KG1 (cell line): ENCODE results near the gene TRIM65.
"Not testable (repeated sequence)": the region's sequence is repeated elsewhere in the genome, so short reads cannot be mapped to it uniquely, and the experiment has no call there.

Source experiments
- DNase-seq: peaks from one replicate; lab custom pipeline; 2025; lab: John Stamatoyannopoulos, UW

TRIM65 gene

DNA sequence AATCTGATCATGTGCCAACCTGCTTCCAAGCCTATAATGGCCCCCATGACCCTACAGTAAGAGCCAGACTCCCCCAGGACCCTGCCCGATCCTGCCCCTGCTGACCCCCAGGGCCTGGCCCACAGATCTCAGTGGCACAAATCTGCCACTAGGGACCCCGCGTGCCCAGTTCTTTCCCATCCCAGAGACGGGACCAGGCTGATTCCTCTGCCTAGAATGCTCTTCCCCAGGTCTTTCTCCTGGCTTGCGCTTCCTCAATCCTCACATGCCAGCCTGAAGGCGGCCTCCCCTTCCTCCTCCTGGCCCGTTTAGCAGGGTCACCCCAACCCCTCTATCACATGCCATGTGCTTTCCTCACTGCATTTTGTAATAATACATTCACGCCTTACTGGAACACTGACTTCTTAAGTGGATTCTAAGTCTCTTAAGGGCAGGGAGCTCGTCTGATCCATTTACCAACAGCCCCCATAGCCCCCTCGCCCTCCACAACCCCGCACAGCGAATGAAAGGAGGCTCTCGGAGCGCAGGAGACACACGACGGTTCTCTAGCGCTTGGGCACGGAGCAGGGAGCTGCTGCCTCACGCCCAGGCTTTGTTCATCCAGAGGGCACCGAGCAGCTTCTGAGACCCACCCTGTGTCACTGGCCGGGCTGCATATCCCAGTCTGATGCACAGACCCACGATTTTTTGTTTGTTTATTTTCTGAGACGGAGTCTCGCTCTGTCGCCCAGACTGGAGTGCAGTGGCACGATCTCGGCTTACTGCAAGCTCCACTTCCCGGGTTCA lies 1.2 kb downstream of the TRIM65 start:
- DNase-seq: no peak

DNA sequence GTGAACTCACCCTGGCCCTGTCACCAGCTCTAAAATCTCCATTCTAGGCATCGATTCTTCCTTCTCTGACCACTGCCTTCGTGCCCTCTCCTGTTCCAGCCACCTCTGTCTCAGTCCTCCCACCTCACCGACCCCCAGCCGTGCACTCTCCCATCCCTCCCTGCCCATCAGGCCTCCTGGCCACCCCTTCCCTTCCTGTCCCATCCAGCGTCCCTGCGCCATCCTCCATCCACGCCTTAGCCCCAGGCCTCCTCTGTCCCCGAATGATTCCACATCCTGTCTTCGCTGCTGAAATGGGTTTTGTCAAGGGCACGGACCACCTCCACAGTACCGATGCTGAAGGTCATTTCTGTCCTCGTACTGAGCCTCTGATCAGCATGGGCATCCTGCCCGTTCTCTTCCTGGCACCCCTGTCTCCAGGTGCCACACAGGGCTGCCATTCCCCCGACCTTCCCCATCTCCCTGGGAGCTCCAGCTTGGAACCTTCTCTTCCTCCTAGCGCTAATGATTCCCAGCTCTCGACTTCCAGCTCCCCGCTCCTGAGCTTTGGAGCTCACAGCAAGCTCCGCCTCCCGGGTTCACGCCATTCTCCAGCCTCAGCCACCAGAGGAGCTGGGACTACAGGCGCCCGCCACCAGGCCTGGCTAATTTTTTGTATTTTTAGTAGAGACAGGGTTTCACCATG lies 2.6 kb downstream of the TRIM65 start:
- DNase-seq: no peak

DNA sequence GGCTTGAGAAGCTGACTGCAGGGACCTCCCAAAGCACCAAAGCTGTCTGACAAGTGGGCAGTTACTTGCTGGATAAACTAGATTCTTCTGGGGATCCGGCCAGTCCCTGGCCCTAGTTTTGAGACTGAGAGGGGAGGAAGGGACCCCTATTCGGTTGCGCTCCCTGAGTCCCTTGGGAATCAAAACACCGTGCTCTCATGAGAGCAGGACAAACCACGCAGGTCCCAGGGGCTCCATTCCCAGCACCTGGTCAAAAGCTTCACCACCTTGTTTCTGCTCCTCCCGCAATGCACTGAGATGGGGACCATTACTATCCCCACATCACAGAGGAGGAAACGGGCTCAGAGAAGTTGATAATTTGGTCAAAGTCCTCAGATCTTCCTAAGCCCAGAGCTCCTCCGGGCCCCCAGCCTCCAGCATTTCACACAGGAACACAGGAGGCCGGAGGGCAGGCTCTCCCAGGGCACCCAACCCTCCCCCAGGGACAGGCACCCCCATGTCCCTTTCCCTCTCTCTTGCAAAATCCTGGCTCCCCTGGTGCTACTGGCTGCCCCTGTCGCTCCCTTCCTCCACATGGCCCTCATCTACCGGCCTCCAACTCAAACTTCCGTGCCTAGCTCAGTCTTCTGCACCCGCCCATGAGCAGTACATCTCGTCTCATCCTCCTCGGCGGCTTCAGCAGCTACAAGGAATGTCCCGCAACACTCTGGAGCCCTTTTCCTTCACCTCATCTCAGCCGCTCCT lies 3.3 kb downstream of the TRIM65 start:
- no peak for DNase-seq

DNA sequence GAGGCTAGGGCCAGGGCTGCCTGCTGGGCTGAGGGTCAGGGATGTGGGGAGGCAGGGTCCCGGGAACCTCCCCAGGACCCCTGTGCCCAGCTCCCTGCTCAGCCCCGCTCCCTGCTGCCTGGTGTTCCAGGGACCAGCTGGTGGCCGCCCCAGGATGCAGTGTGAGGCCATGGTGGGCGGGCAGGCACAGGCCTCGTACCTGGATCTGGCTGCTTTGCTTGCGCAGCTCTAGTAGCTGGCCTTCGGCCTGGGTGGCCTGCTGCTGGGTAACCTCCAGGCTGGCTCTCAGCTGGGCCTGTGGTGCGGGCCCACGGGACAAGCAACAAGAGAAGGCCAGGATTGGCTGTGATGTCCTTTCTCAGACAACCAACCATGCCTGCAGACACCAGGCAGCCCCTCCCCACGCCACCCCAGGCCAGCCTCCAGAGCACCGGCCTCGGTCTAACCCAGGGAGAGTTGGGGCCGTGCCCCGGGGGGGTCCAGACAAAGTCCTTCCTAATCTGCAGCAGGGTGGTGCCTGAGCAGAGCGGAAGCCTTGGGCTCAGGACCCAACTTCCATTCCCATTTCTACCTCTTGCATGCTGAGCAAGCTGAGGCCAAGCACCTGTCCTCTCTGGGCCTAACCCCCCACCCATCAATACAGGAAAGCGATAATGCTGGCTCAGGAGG lies 4.1 kb downstream of the TRIM65 start:
- DNase-seq: no peak

DNA sequence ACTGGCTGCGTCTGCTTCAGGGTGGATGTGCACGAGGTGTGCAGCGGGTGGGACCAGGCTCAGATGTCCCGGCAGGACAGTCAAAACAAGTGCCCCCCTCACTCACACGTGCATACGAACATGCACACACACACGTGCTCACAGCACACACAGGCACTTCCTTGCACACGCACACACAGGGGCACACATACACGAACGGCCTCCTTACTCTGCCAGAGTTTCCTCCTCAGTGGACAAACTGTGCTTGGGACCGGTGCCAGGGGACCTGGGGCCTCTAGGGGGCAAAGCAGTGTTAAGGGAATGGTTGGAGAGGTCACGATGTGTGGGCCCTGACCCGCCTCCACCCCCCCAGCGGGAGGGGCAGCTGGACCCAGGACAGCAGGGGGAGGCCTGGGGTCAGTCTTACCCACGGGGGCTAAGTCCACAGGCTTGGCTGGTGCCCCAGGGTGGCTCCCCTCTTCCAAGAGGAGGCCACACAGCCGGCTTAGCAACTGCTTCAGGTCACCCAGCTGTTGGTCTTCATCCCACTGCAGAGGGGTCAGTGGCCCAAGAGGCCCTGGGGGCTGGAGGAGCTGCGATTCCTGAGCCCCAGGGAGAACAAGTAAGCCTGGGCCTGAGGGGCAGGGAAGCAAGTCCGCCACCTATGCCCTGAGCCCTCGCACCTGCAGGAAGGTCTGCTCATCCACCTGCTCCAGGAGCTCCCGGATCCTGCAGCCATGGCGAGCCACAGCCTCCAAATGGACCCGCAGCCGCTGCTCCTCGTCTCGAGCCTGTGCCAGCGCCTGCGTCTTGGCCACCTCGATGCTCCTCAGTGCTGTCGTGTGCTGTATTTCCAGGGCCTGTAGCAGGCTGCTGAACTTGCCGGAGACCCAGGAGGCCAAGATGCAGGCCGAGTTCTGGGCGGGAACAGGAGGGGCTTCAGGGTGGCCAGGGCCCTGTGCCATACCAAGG lies 4.9 kb downstream of the TRIM65 start:
- DNase-seq: no peak

DNA sequence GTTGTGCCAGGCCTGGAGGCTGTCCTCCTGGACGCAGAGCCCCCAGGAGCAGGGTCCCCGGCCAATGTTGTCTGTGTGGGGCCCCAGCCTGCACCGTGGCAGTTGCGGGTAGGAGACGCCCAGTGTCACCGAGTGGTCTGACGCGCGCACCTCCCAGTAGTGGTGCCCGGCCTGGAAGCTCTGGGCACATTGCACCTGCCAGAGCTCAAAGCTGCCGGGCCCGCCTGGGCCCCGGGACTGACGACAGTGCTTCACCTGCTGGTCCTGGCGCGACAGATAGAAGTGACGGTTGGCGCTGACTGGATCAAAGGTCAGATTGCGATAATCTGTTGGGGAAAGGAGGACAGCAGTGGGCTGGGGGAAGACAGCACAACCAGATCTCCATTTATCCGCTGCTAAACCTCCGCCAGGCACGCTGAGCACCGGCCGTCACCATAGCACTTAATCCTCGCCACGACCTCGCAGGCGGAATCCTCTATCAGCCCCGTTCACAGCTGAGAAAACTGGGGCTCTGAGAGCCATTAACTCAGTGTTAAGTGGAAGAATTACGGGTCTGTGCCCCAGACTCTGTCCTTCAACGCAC lies 5.6 kb downstream of the TRIM65 start:
- DNase-seq: no peak

DNA sequence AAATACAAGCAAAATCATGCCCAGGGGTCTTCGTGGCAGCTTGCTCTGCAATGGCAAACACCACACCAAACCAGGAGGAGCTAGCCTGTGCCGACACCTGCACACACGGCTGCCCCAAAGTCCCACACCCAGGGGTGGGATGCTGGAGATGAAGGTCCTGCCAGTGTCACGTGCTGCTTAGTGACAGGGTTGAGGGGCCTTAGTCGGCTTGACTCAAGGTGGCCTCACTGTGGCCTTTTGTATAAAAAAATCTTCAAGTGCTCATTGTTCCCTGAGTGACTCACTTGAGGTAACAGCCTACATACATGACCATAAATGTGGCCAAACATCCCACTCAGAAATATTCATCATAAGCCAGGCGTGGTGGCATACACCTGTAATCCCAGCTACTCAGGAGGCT lies 7.3 kb downstream of the TRIM65 start:
- DNase-seq: no peak

DNA sequence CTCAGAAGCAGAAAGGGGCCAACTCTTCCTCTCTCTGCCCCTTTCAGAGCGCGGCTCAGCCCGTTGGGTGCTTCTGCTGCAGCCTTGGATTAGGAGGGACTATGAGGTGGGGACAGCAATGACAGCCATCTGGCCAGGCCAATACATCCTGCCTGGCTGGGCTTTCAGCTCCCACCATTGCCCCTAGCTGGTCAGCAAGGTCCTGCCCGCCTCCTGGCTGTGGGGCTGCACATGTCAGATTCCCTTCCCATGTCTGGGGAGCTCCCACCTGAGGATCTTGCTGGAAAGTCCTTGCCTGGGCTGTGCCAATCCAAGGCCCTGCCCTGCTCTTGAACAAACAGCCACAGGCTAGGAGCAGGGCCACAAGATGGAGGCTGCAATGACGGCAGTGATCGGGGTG lies 8.3 kb downstream of the TRIM65 start:
- DNase-seq: no peak

DNA sequence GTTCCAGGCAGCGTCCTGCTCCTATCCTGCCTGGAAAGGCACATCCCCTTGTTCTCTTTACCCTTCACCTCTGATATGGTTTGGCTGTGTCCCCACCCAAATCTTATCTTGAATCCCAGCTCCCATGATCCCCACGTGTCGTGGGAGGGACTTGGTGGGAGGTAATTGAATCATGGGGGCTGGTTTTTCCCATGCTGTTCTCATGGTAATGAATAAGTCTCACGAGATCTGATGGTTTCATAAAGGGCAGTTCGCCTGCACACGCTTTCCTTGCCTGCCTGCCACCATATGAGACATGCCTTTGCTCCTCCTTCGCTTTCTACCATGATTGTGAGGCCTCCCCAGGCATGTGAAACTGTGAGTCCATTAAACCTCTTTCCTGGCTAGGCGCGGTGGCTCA lies 10.9 kb downstream of the TRIM65 start:
- DNase-seq: not testable (repeated sequence)

DNA sequence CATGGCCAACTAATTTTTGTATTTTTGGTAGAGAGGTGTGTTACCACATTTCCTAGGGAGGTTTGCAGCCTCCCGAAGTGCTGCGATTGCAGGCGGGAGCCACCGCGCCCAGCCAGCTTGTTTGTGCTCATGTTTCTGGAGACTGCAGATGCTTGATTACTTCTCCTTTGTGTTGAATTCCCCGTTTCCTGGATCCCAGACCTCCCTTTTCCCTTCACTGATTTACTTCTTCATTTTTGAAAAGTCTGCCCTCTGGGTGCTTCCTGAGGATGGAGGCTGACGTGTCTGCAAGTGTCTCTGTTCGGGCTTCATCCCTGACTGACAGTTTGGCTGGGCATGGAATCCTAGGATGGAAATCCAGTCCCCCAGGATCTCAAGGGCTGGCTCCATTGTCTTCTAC lies 11.3 kb downstream of the TRIM65 start:
- DNase-seq: no peak

DNA sequence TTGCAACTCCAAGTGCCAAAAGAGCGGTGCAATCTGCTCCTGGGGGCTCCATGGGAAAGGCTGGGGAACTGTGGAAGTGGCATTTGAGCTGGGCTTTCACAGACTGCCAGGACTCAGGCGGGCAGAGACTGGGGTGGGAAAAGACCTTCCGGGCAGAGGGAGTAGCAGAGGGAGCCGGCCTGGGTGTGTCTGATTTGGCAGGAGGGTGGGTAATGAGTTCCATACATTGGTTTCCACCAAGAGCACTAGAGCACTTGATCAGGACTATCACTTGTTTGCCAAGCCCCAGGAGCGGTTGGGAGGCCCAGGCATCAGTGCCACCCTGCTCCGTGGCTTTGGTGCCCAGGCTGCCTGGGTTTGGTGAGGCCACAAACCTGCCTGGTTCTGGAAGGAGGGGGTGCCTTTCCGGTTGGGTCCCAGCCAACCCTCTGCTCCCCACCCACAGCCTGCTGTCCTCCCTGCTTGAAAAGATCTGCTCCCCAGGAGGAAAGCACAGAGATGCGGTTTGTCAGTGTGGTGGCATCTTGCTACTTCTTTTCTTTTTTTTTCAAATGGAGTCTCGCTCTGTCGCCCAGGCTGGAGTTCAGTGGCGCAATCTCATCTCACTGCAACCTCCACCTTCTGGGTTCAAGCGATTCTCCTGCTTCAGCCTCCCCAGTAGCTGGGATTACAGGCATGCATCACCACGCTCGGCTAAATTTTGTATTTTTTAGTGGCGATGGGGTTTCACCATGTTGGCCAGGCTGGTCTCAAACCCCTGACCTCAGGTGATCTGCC lies 14.9 kb downstream of the TRIM65 start:
- no peak for DNase-seq

DNA sequence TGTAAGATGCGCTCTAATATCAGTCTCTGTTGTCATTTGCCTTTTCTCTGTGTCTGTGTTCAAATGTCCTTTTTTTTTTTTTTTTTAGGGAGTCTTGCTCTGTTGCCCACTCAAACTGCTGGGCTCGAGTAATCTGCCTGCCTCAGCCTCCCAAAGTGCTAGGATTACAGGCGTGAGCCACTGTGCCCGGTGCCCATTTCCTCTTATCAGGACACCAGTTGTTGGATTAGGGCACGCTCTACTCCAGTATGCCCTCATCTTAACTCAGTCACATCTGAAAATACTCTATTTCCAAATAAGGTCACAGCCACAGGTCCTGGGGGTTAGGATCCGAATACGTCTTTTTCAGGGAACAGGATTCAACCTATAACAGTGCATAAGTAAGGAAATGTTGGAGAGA lies 16.5 kb downstream of the TRIM65 start:
- no peak for DNase-seq

DNA sequence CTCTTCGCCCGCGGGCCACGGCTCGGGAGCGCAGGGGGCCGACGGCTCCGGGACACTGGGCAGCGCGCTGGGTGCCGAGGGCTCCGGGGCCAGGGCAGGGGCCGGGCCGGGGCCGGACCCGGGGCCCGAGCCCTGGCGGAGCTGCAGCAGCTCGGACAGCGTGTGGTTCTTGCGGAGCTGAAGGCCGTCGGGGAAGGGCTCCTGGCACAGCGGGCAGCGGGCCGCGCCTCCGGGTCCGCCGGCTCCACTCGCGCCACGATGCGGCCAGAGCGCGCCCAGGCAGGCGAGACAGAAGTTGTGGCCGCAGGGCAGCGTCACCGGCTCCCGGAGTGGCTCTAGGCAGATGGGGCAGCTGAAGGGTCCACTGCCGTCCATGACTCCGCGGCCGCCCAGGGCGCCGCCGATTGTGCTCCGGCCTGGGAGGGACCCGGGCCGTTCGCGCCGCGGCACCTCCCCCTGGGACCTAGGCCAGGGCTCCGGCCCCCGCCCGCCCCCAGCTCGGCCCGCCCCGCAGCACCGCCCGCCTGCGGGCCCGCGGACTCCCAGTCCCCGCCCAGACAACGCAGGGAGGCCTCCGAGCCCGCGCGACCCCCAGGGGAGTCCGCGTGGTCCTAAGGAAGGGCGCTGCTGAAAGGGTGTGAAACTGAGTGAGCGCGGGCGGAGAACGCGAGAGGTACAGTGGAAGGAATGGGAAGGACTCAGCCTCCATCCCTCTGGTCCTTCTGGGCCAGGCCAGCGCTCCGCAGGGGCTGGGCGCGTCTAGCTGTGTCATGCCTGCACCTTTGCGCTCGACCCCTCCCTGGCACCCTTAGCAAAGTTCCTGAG lies 18.4 kb downstream of the TRIM65 start, which contains the start of gene TRIM47:
TRIM47 (minus strand) TSS at position 408 of the 825 bp plus-strand sequence; CDS start at position 375, 33 bp downstream.
- DNase-seq: peak; percentile 8

DNA sequence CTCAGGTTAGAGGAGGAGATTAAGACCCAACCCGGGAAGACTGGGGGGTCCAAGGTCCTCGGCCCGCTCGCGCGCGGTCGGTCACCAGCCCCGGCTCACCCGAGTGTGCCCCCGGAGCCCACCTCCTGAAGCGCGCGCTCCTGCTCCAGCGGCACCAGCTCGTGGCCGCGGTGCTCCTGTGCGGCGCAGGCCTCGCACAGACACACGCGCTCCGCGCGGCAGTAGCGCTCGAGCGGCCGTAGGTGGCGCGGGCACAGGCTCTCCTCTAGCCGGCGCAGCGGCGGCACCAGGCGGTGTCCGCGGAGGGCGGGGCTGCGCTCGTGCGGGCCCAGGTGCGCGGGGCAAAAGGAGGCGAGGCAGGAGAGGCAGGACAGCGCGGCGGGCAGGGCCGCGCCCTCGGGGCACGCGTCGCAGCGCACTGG lies 19.0 kb downstream of the TRIM65 start:
- DNase-seq: peak; percentile 6

DNA sequence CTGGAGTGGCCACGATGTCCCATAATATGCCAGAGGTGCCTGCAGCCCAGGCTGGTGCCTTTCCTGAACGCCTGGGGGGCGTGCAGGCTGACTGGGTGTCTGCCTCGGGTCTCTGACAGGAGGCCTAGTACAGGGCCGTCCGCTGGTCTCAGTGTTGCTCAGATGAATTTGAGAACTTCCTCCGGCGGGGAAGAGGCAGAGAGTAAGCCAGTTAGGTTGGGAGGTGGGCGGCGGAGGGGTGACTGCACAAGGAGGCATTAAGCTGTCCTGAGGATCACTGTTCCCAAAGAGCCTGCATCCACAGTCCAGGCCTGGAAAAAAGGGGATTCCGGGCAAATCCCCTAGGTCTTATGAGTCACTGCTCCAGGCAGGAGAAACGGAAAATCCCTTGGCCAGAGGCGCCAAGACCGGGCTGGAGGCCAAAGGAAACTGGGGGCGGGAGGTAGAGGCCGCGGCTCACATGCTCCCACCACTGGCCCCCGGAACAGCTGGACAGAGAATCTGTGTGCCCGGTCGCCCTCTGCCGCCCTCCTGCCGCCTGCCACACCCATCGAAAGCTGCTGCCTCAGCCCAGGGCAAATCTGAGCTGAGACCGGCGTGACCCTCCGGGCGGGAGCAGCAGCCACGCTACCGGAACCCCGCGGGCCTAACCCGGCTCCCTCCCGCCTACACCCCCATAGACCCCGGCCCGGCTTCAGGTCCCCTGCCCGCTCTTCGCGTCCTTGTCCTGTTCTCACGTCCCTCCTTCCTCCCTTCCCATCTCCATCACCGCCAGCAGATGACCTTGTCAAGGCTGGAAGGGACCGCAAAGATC lies 19.6 kb downstream of the TRIM65 start:
- DNase-seq: no peak

DNA sequence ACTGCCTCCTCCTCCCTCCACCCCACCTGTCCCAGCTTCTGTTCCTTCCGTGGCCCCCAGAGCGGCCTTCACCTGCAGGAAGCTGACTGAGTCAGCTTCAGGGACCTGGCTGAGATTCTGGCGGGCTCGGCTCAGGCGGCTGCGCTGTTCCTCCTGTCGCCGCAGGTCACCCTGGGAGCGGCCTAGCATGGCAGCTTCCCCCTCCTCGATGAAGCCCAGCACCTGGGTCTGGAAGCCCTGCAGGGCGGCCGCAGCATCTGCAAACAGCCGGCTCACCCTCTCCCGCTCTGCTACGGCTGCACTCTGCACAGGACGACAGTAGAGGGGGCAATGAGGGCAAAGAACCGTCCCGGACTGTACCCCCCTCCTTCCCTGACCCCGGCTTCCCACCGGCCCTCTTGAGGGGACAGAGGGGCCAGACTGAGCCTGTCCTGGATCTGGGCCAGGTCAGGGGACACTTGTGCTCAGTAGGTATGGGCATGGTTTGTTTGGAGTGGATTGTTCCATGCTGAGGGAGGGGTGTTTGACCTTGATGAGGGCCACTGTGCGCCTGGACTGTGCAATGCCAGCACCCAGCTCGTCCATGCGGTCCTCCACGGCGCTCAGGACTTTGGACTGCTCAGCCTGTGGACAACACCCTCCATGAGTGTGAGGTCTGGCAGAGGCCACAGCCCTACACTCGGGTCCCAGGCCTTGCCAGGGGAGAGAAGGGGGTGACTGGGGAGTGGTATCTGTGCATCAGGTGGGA lies 20.4 kb downstream of the TRIM65 start:
- no peak for DNase-seq

DNA sequence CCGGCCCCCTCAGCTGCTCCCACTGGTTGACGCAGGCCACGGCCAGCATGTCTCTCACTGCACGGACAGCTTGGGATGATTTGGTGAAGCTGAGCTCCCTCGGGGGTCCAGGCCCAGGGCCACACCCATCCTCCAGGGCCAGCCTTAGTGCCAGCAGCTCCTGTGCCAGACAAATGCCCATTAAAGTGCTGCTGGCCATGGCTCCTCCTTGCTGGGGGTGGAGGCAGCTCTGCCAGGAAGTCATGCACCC lies 20.9 kb downstream of the TRIM65 start:
- no peak for DNase-seq
